ENCODE measurements around the gene APMAP. TPM values are rescaled to one million over a fixed set of nuclear protein-coding genes. Genes with fewer than 3 reads are reported as not detected.

The APMAP gene
- total and polyA plus RNA-seq, 10 of the 15 experiments (the other 5 are each of a cell fraction or from before 2014, with no cell fraction given): 12.1 to 60.2 (median 32.7) TPM

- H3K4me1 ChIP-seq (ENCODE audit: control insufficient read depth, insufficient read depth, low read length): 0 out of 2 replicates have a peak, but pooled peaks cover 4% of the 10 kb centered on the region
- in situ Hi-C loops (cut with MboI) (no loop called here), intact Hi-C loops (cut with micrococcal nuclease; ENCODE audit: unreplicated experiment) (no loop called here)
- TF ChIP-seq POLR2A (IDR thresholded peaks at IDR 0.05; ENCODE audit: low read depth, low read length) (no peak), CBX5 (IDR thresholded peaks at IDR 0.05; ENCODE audit: low read depth) (no peak), REST (IDR thresholded peaks at IDR 0.05; ENCODE audit: low read depth, low read length) (no peak), RFX5 (IDR thresholded peaks at IDR 0.05; ENCODE audit: low read depth, low read length) (no peak), CHD2 (IDR thresholded peaks at IDR 0.05; ENCODE audit: borderline replicate concordance, low read depth, low read length) (no peak), TAF1 (IDR thresholded peaks at IDR 0.05; ENCODE audit: borderline replicate concordance, low read depth, low read length) (no peak), RCOR1 (conservative IDR thresholded peaks at IDR 0.05; ENCODE audit: low read depth, low read length) (no peak), BACH1 (IDR thresholded peaks at IDR 0.05; ENCODE audit: borderline replicate concordance) (no peak), GABPA (IDR thresholded peaks at IDR 0.05; ENCODE audit: low read depth) (no peak), CHD4 (IDR thresholded peaks at IDR 0.05) (no peak), YY1 (IDR thresholded peaks at IDR 0.05; ENCODE audit: low read depth, low read length) (no peak)
- H3K79me2 ChIP-seq (ENCODE audit: control insufficient read depth, insufficient read depth, low read length): peaks cover 25% of the 10 kb centered on the region
- no peak overlapping the region for H3K4me3 ChIP-seq
- DNase-seq (ENCODE audit: low read depth, low spot score): no peak
- H3K4me2 ChIP-seq (ENCODE audit: control insufficient read depth, insufficient read depth): peak overlapping the region; percentile 9; the same call in 1 of the 2 replicates
- H3K27me3 ChIP-seq (replicated peaks in 1 of 2; ENCODE audit: control insufficient read depth in 2 of 2, insufficient read depth in 2 of 2, low read length in 1 of 2): no peaks in the 10 kb centered on the region
- CTCF ChIA-PET: interaction anchor here (1.4 kb wide), 1 partner anchor 80 kb away, joined by 6 read pairs; no protein-coding TSS in a partner anchor
- no peak overlapping the region for H3K9ac ChIP-seq (ENCODE audit: control insufficient read depth, insufficient read depth, low read length)
- FAIRE-seq: no peak
- no peak overlapping the region for H3K27ac ChIP-seq (ENCODE audit: control insufficient read depth, insufficient read depth)
- ATAC-seq: no peak
- H3K9me3 ChIP-seq (replicated peaks; ENCODE audit: control insufficient read depth, insufficient read depth, low read length): no peaks in the 10 kb centered on the region; the same call in 2 of the 3 replicates
- SMC1A ChIA-PET (ENCODE audit: uncharacterized antibody, unreplicated experiment): interaction anchor here (1.9 kb wide), 1 partner anchor 8 kb away, joined by 5 read pairs; no protein-coding TSS in a partner anchor
- H2AFZ ChIP-seq (ENCODE audit: control insufficient read depth, low read depth, low read length): no peak overlapping the region
- H3K36me3 ChIP-seq (ENCODE audit: control insufficient read depth in 2 of 2, insufficient read depth in 2 of 2, low read length in 1 of 2): peaks cover 4 to 6% of the 10 kb centered on the region in 2 experiments
- no peaks in the 10 kb centered on the region for H4K20me1 ChIP-seq (ENCODE audit: control insufficient read depth, insufficient read depth)
- POLR2A ChIA-PET: no interaction called here
- 81% methylated on average over 6 of the region's 6 CpGs for WGBS (ENCODE audit: insufficient coverage, insufficient replicate concordance, low lambda C conversion rate, missing lambda C conversion rate)
- BruUV-seq (replicated peaks): no TSS peak
- RAD21 ChIA-PET (ENCODE audit: unreplicated experiment): no interaction called here
These were observed 6.7 kb downstream of the APMAP start for GRCh38 chr20:24985802-24986201.
